HepG2 (cell line): ENCODE results near the gene PRR30. TPM values are rescaled to one million over a fixed set of nuclear protein-coding genes. Genes with fewer than 3 reads are reported as not detected.

ENCODE experiments used
- HNRNPUL1 ChIP-seq: fragments of 200-400 bp; formaldehyde crosslinking; IDR thresholded peaks from 2 replicates; pipeline ENCODE4 v1.6.1; 2017; ENCODE audit warnings: low read depth, mild to moderate bottlenecking, low read length, moderate library complexity
- KDM4B ChIP-seq: sonication (generic); formaldehyde crosslinking; IDR thresholded peaks from 2 replicates; pipeline ENCODE4 v1.4.0; 2020; ENCODE audit warnings: missing genetic modification reagents
- MBD4 ChIP-seq: IDR thresholded peaks from 2 replicates; pipeline ENCODE4 v1.6.1; 2012; ENCODE audit warnings: low read length, inconsistent platforms, borderline replicate concordance
- MTA1 ChIP-seq: sonication (generic); formaldehyde crosslinking; IDR thresholded peaks from 2 replicates; pipeline ENCODE4 v1.4.0; 2020; ENCODE audit warnings: missing genetic modification reagents, mild to moderate bottlenecking, borderline replicate concordance
- MTA3 ChIP-seq: sonication (generic); formaldehyde crosslinking; IDR thresholded peaks from 2 replicates; pipeline ENCODE4 v1.4.0; 2020; ENCODE audit warnings: missing genetic modification reagents
- PAWR ChIP-seq: sonication (generic); formaldehyde crosslinking; IDR thresholded peaks from 2 replicates; pipeline ENCODE4 v1.4.0; 2020; ENCODE audit warnings: missing genetic modification reagents, mild to moderate bottlenecking, borderline replicate concordance
- RAD21 ChIP-seq: fragments of 450-650 bp; formaldehyde crosslinking; IDR thresholded peaks from 2 replicates; pipeline ENCODE4 v1.5.0; 2020; ENCODE audit warnings: mild to moderate bottlenecking
- SP1 ChIP-seq, 2 experiments: fragments of 450-650 bp in 1 of 2; sonication (generic) in 1 of 2; formaldehyde crosslinking in 1 of 2; IDR thresholded peaks; 2 replicates each; pipeline versions ENCODE4 v1.4.0 to v1.6.1; 2016 to 2020; ENCODE audit warnings: missing genetic modification reagents in 1 of 2
- TBP ChIP-seq: sonication (generic); formaldehyde crosslinking; IDR thresholded peaks from 2 replicates; pipeline ENCODE4 v1.5.0; 2020; ENCODE audit warnings: missing genetic modification reagents
- TBX3 ChIP-seq: fragments of 450-650 bp; IDR thresholded peaks from 2 replicates; pipeline ENCODE4 v1.6.1; 2017; ENCODE audit warnings: antibody characterized with exemption, mild to moderate bottlenecking, inconsistent platforms, borderline replicate concordance
- TEAD3 ChIP-seq: optimal IDR thresholded peaks from 2 replicates; pipeline ENCODE3; 2016; ENCODE audit warnings: borderline replicate concordance
- ZBTB20 ChIP-seq: sonication (generic); formaldehyde crosslinking; IDR thresholded peaks from 2 replicates; pipeline ENCODE4 v1.8.1; 2023; ENCODE audit warnings: missing genetic modification reagents, low read depth, mild to moderate bottlenecking, borderline replicate concordance
- ZFP41 ChIP-seq: sonication (generic); formaldehyde crosslinking; IDR thresholded peaks from 2 replicates; pipeline ENCODE4 v1.4.0; 2020; ENCODE audit warnings: mild to moderate bottlenecking, missing genetic modification reagents, borderline replicate concordance
- ZMYM3 ChIP-seq: sonication (generic); formaldehyde crosslinking; IDR thresholded peaks from 2 replicates; pipeline ENCODE4 v1.5.1; 2020; ENCODE audit warnings: mild to moderate bottlenecking, missing genetic modification reagents
- ZNF160 ChIP-seq: sonication (generic); formaldehyde crosslinking; IDR thresholded peaks from 2 replicates; pipeline ENCODE4 v1.8.0; 2022; ENCODE audit warnings: mild to moderate bottlenecking, inconsistent platforms, missing genetic modification reagents
- ZNF17 ChIP-seq: sonication (generic); formaldehyde crosslinking; IDR thresholded peaks from 2 replicates; pipeline ENCODE4 v1.5.0; 2020; ENCODE audit warnings: mild to moderate bottlenecking, missing genetic modification reagents
- ZNF431 ChIP-seq: sonication (generic); formaldehyde crosslinking; IDR thresholded peaks from 2 replicates; pipeline ENCODE4 v1.9.0; 2022; ENCODE audit warnings: missing genetic modification reagents, low read depth, mild to moderate bottlenecking, borderline replicate concordance
- ZNF564 ChIP-seq: sonication (generic); formaldehyde crosslinking; IDR thresholded peaks from 2 replicates; pipeline ENCODE4 v1.8.1; 2023; ENCODE audit warnings: mild to moderate bottlenecking, missing genetic modification reagents
- ZNF616 ChIP-seq: sonication (generic); formaldehyde crosslinking; IDR thresholded peaks from 2 replicates; pipeline ENCODE4 v1.5.0; 2020; ENCODE audit warnings: low read depth, mild to moderate bottlenecking, missing genetic modification reagents
- polyA plus RNA-seq, 8 experiments: library from polyadenylated mRNA; depleted of rRNA in 3 of 8; stranded (reverse) in 7 of 8; unstranded in 1 of 8; fragments of >200 nt; fragmentation: Illumina TruSeq in 4 of 8; extraction: Trizol in 4 of 8; gene quantifications; 2 replicates each; pipeline versions ENCODE4 v1.2.1 to v1.2.3, GENCODE V29; 2011 to 2016; ENCODE audit warnings: low read depth in 4 of 8, missing spikeins in 1 of 8, mixed read lengths in 1 of 8; ENCODE audit not compliant: insufficient read depth in 1 of 8
- total RNA-seq, 5 experiments: library from RNA; depleted of rRNA; stranded (reverse); fragments of >200 nt; fragmentation: Illumina TruSeq; extraction: Trizol; gene quantifications; 2 replicates each; pipeline ENCODE4 v1.2.3, GENCODE V29; 2016; ENCODE audit warnings: low read depth in 1 of 5
- TF ChIP-seq, protein P1 (sequence below): sonication (generic); formaldehyde crosslinking; IDR thresholded peaks from 2 replicates; pipeline ENCODE4 v1.4.0; 2020; ENCODE audit warnings: missing genetic modification reagents
- TF ChIP-seq, protein P2 (sequence below): sonication (generic); formaldehyde crosslinking; IDR thresholded peaks from 2 replicates; pipeline ENCODE4 v1.5.0; 2020; ENCODE audit warnings: missing genetic modification reagents, mild to moderate bottlenecking, borderline replicate concordance
- TF ChIP-seq, protein P3 (sequence below): sonication (generic); formaldehyde crosslinking; IDR thresholded peaks from 2 replicates; pipeline ENCODE4 v1.8.0; 2022; ENCODE audit warnings: mild to moderate bottlenecking, missing genetic modification reagents, moderate library complexity
- TF ChIP-seq, protein P4 (sequence below): sonication (generic); formaldehyde crosslinking; IDR thresholded peaks from 2 replicates; pipeline ENCODE4 v1.8.0; 2022; ENCODE audit warnings: low read depth, missing genetic modification reagents

The PRR30 gene
- total and polyA plus RNA-seq, 2 of the 13 experiments (the other 11 are each of a cell fraction or from before 2014, with no cell fraction given), result not detected

DNA sequence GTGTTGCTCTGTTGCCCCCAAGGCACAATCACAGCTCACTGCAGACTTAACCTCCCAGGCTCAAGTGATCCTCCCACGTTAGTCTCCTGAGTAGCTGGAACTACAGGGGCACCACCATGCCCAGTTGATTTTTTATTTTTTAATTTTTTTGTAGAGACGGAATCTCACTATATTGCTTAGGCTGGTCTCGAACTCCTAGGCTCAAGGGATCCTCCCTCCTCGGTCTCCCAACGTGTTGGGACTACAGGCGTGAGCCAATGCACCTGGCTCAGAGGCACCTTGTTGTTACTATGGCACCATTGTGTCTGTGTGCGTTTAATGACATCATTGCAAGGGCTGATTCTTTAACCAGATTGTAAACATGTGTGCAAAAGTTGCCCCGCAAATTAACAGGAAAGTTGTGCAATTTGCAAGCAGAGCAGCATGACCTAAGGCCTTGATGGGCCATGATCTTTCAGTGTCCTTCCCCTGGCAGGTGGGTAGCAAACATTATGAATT is 32.2 kb upstream of the PRR30 start (continued):
- TF ChIP-seq, protein P1, sequence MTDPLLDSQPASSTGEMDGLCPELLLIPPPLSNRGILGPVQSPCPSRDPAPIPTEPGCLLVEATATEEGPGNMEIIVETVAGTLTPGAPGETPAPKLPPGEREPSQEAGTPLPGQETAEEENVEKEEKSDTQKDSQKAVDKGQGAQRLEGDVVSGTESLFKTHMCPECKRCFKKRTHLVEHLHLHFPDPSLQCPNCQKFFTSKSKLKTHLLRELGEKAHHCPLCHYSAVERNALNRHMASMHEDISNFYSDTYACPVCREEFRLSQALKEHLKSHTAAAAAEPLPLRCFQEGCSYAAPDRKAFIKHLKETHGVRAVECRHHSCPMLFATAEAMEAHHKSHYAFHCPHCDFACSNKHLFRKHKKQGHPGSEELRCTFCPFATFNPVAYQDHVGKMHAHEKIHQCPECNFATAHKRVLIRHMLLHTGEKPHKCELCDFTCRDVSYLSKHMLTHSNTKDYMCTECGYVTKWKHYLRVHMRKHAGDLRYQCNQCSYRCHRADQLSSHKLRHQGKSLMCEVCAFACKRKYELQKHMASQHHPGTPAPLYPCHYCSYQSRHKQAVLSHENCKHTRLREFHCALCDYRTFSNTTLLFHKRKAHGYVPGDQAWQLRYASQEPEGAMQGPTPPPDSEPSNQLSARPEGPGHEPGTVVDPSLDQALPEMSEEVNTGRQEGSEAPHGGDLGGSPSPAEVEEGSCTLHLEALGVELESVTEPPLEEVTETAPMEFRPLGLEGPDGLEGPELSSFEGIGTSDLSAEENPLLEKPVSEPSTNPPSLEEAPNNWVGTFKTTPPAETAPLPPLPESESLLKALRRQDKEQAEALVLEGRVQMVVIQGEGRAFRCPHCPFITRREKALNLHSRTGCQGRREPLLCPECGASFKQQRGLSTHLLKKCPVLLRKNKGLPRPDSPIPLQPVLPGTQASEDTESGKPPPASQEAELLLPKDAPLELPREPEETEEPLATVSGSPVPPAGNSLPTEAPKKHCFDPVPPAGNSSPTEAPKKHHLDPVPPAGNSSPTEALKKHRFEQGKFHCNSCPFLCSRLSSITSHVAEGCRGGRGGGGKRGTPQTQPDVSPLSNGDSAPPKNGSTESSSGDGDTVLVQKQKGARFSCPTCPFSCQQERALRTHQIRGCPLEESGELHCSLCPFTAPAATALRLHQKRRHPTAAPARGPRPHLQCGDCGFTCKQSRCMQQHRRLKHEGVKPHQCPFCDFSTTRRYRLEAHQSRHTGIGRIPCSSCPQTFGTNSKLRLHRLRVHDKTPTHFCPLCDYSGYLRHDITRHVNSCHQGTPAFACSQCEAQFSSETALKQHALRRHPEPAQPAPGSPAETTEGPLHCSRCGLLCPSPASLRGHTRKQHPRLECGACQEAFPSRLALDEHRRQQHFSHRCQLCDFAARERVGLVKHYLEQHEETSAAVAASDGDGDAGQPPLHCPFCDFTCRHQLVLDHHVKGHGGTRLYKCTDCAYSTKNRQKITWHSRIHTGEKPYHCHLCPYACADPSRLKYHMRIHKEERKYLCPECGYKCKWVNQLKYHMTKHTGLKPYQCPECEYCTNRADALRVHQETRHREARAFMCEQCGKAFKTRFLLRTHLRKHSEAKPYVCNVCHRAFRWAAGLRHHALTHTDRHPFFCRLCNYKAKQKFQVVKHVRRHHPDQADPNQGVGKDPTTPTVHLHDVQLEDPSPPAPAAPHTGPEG, result no peak
- TF ChIP-seq ZMYM3 (CRISPR knock-in tag), result peak; percentile 88
- TF ChIP-seq TEAD3 (CRISPR knock-in tag), result peak; percentile 86
- no peak for TF ChIP-seq ZFP41 (CRISPR knock-in tag)
- no peak for TF ChIP-seq ZNF17 (CRISPR knock-in tag)
- TF ChIP-seq RAD21 (CRISPR knock-in tag), result 0 out of 2 replicates have a peak, but pooled peaks have one; percentile 23
- no peak for TF ChIP-seq PAWR (CRISPR knock-in tag)
- peak; percentile 69 for TF ChIP-seq TBX3
- TF ChIP-seq ZNF431 (CRISPR knock-in tag), result no peak
- TF ChIP-seq ZNF616 (CRISPR knock-in tag), result no peak
- no peak for TF ChIP-seq MTA1 (CRISPR knock-in tag)
- TF ChIP-seq KDM4B, result peak; percentile 97; the same call in 1 of the 2 replicates
- TF ChIP-seq HNRNPUL1, result no peak
- no peak for TF ChIP-seq ZNF160 (CRISPR knock-in tag)
- no peak for TF ChIP-seq SP1 (IDR thresholded peaks at IDR 0.05)
- no peak for TF ChIP-seq SP1 (CRISPR knock-in tag; IDR thresholded peaks at IDR 0.05)
- TF ChIP-seq, protein P2, sequence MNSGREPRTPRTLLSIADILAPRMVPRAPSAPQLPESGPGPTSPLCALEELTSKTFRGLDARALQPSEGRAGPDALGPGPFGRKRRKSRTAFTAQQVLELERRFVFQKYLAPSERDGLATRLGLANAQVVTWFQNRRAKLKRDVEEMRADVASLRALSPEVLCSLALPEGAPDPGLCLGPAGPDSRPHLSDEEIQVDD (CRISPR knock-in tag), result no peak
- no peak for TF ChIP-seq MTA3
- TF ChIP-seq, protein P3, sequence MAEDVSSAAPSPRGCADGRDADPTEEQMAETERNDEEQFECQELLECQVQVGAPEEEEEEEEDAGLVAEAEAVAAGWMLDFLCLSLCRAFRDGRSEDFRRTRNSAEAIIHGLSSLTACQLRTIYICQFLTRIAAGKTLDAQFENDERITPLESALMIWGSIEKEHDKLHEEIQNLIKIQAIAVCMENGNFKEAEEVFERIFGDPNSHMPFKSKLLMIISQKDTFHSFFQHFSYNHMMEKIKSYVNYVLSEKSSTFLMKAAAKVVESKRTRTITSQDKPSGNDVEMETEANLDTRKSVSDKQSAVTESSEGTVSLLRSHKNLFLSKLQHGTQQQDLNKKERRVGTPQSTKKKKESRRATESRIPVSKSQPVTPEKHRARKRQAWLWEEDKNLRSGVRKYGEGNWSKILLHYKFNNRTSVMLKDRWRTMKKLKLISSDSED (CRISPR knock-in tag), result no peak
- no peak for TF ChIP-seq ZNF564 (CRISPR knock-in tag)
- no peak; the same call in 1 of the 2 replicates for TF ChIP-seq MBD4
- TF ChIP-seq ZBTB20 (CRISPR knock-in tag), result peak; percentile 93; the same call in 1 of the 2 replicates
- no peak for TF ChIP-seq TBP (CRISPR knock-in tag)
- TF ChIP-seq, protein P4, sequence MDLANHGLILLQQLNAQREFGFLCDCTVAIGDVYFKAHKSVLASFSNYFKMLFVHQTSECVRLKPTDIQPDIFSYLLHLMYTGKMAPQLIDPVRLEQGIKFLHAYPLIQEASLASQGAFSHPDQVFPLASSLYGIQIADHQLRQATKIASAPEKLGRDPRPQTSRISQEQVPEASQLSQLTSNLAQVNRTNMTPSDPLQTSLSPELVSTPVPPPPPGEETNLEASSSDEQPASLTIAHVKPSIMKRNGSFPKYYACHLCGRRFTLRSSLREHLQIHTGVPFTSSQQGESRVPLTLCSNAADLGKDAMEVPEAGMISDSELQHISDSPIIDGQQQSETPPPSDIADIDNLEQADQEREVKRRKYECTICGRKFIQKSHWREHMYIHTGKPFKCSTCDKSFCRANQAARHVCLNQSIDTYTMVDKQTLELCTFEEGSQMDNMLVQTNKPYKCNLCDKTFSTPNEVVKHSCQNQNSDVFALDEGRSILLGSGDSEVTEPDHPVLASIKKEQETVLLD, result no peak
